HEK293 (cell line): ENCODE results near the gene AQP3.
"Not testable (repeated sequence)": the region's sequence is repeated elsewhere in the genome, so short reads cannot be mapped to it uniquely, and the experiment has no call there.

Source experiments
- SP2 ChIP-seq: fragments of 450-650 bp; formaldehyde crosslinking; IDR thresholded peaks from 2 replicates; pipeline ENCODE4 v1.5.1; 2016; ENCODE audit warnings: missing biosample characterization, missing genetic modification characterization
- ZNF132 ChIP-seq: fragments of 450-650 bp; formaldehyde crosslinking; IDR thresholded peaks from 2 replicates; pipeline ENCODE4 v1.5.1; 2017; ENCODE audit warnings: missing biosample characterization, missing genetic modification characterization, borderline replicate concordance
- ZNF221 ChIP-seq: fragments of 450-650 bp; formaldehyde crosslinking; IDR thresholded peaks from 2 replicates; pipeline ENCODE4 v1.5.1; 2017; ENCODE audit warnings: missing biosample characterization, missing genetic modification characterization, borderline replicate concordance
- ZNF274 ChIP-seq, 2 experiments: fragments of 200-500 bp in 1 of 2; fragments of 450-650 bp in 1 of 2; sonication (Bioruptor generic) in 1 of 2; formaldehyde crosslinking in 1 of 2; IDR thresholded peaks; 2 replicates each; pipeline versions ENCODE4 v1.5.1 to v1.6.1; 2014 to 2016; ENCODE audit warnings: borderline replicate concordance in 1 of 2, inconsistent platforms in 1 of 2, low read length in 1 of 2, missing biosample characterization in 1 of 2, missing genetic modification characterization in 1 of 2
- ZNF335 ChIP-seq: fragments of 450-650 bp; formaldehyde crosslinking; conservative IDR thresholded peaks from 2 replicates; pipeline ENCODE4 v1.5.1; 2016; ENCODE audit warnings: missing biosample characterization, missing genetic modification characterization
- ZNF707 ChIP-seq: fragments of 450-650 bp; formaldehyde crosslinking; IDR thresholded peaks from 2 replicates; pipeline ENCODE4 v1.5.1; 2016; ENCODE audit warnings: missing biosample characterization, missing genetic modification characterization
- ZNF76 ChIP-seq: fragments of 450-650 bp; formaldehyde crosslinking; IDR thresholded peaks from 2 replicates; pipeline ENCODE4; 2016; ENCODE audit warnings: low read depth, missing biosample characterization, missing genetic modification characterization, borderline replicate concordance
- ZNF776 ChIP-seq: fragments of 450-650 bp; formaldehyde crosslinking; IDR thresholded peaks from 2 replicates; pipeline ENCODE4 v1.5.0; 2017; ENCODE audit warnings: missing biosample characterization, missing genetic modification characterization, borderline replicate concordance
- TF ChIP-seq, protein P1 (sequence below): fragments of 450-650 bp; formaldehyde crosslinking; IDR thresholded peaks from 2 replicates; pipeline ENCODE4 v1.5.1; 2016; ENCODE audit warnings: missing biosample characterization, missing genetic modification characterization
- TF ChIP-seq, protein P2 (sequence below): fragments of 450-650 bp; formaldehyde crosslinking; IDR thresholded peaks from 2 replicates; pipeline ENCODE4 v1.5.1; 2016; ENCODE audit warnings: missing biosample characterization, missing genetic modification characterization, low read depth
- TF ChIP-seq, protein P3 (sequence below): fragments of 450-650 bp; formaldehyde crosslinking; IDR thresholded peaks from 2 replicates; pipeline ENCODE4 v1.5.1; 2016; ENCODE audit warnings: missing biosample characterization, missing genetic modification characterization
- TF ChIP-seq, protein P4 (sequence below): fragments of 450-650 bp; formaldehyde crosslinking; IDR thresholded peaks from 2 replicates; pipeline ENCODE4 v1.5.1; 2016; ENCODE audit warnings: missing biosample characterization, missing genetic modification characterization
- TF ChIP-seq, protein P5 (sequence below): fragments of 450-650 bp; formaldehyde crosslinking; IDR thresholded peaks from 2 replicates; pipeline ENCODE4 v1.5.1; 2016; ENCODE audit warnings: missing biosample characterization, missing genetic modification characterization
- TF ChIP-seq, protein P6 (sequence below): fragments of 450-650 bp; formaldehyde crosslinking; IDR thresholded peaks from 2 replicates; pipeline ENCODE4 v1.5.1; 2016; ENCODE audit warnings: missing biosample characterization, missing genetic modification characterization

DNA sequence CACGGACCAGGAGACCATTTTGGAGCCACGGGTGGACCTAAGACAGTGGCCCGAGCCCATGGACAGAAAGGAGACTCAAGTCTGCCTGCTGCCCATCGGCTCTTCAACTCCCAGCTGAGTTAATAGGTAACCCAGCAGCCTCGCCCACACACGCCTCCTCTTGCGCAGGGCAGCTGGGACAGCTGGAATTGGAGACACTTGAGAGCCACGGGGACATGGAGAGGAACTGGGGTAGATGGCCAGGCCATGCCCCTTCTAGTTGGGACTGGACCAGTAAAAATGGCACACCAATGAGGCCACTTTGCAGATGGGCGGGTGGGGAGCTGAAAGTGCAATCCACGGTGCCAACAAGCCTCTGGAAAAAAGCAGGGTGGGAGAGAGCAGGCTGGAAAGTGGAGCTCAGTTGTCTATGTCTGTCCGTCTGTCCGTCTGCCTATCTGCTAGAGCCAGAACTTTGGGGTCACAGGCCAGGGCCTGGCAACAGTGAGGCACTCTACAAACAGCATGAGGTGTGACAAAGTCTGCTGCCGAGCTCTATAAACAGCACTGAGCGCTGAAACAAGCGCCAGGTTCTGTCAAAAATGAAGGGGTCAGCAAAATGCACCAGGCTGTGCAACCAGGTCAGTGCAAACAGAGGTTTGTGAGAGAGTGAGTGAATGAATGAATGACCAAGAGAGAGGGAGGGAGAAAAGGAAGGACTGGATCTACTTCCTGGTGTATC lies 52.1 kb downstream of the AQP3 start:
- TF ChIP-seq ZNF76 (tag by site-specific recombination); ZNF221 (tag by site-specific recombination); SP2 (tag by site-specific recombination); ZNF776 (tag by site-specific recombination); ZNF707; ZNF335 (tag by site-specific recombination); ZNF274 (IDR thresholded peaks at IDR 0.05; ENCODE audit: low read length); ZNF274 (tag by site-specific recombination; IDR thresholded peaks at IDR 0.05; ENCODE audit: borderline replicate concordance); ZNF132: not testable (repeated sequence)
- TF ChIP-seq, protein P1, sequence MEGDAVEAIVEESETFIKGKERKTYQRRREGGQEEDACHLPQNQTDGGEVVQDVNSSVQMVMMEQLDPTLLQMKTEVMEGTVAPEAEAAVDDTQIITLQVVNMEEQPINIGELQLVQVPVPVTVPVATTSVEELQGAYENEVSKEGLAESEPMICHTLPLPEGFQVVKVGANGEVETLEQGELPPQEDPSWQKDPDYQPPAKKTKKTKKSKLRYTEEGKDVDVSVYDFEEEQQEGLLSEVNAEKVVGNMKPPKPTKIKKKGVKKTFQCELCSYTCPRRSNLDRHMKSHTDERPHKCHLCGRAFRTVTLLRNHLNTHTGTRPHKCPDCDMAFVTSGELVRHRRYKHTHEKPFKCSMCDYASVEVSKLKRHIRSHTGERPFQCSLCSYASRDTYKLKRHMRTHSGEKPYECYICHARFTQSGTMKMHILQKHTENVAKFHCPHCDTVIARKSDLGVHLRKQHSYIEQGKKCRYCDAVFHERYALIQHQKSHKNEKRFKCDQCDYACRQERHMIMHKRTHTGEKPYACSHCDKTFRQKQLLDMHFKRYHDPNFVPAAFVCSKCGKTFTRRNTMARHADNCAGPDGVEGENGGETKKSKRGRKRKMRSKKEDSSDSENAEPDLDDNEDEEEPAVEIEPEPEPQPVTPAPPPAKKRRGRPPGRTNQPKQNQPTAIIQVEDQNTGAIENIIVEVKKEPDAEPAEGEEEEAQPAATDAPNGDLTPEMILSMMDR: not testable (repeated sequence)
- TF ChIP-seq, protein P2, sequence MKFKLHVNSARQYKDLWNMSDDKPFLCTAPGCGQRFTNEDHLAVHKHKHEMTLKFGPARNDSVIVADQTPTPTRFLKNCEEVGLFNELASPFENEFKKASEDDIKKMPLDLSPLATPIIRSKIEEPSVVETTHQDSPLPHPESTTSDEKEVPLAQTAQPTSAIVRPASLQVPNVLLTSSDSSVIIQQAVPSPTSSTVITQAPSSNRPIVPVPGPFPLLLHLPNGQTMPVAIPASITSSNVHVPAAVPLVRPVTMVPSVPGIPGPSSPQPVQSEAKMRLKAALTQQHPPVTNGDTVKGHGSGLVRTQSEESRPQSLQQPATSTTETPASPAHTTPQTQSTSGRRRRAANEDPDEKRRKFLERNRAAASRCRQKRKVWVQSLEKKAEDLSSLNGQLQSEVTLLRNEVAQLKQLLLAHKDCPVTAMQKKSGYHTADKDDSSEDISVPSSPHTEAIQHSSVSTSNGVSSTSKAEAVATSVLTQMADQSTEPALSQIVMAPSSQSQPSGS: not testable (repeated sequence)
- TF ChIP-seq, protein P3, sequence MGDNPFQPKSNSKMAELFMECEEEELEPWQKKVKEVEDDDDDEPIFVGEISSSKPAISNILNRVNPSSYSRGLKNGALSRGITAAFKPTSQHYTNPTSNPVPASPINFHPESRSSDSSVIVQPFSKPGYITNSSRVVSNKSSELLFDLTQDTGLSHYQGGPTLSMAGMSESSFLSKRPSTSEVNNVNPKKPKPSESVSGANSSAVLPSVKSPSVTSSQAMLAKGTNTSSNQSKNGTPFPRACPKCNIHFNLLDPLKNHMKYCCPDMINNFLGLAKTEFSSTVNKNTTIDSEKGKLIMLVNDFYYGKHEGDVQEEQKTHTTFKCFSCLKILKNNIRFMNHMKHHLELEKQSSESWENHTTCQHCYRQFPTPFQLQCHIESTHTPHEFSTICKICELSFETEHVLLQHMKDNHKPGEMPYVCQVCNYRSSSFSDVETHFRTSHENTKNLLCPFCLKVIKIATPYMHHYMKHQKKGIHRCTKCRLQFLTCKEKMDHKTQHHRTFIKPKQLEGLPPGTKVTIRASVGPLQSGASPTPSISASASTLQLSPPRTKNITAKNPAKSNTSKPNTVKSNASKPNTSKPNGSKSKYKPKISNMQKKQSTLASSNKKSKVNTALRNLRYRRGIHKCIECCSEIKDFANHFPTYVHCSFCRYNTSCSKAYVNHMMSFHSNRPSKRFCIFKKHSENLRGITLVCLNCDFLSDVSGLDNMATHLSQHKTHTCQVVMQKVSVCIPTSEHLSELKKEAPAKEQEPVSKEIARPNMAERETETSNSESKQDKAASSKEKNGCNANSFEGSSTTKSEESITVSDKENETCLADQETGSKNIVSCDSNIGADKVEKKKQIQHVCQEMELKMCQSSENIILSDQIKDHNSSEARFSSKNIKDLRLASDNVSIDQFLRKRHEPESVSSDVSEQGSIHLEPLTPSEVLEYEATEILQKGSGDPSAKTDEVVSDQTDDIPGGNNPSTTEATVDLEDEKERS (tag by site-specific recombination): not testable (repeated sequence)
- TF ChIP-seq, protein P4, sequence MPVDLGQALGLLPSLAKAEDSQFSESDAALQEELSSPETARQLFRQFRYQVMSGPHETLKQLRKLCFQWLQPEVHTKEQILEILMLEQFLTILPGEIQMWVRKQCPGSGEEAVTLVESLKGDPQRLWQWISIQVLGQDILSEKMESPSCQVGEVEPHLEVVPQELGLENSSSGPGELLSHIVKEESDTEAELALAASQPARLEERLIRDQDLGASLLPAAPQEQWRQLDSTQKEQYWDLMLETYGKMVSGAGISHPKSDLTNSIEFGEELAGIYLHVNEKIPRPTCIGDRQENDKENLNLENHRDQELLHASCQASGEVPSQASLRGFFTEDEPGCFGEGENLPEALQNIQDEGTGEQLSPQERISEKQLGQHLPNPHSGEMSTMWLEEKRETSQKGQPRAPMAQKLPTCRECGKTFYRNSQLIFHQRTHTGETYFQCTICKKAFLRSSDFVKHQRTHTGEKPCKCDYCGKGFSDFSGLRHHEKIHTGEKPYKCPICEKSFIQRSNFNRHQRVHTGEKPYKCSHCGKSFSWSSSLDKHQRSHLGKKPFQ (tag by site-specific recombination): not testable (repeated sequence)
- TF ChIP-seq, protein P5, sequence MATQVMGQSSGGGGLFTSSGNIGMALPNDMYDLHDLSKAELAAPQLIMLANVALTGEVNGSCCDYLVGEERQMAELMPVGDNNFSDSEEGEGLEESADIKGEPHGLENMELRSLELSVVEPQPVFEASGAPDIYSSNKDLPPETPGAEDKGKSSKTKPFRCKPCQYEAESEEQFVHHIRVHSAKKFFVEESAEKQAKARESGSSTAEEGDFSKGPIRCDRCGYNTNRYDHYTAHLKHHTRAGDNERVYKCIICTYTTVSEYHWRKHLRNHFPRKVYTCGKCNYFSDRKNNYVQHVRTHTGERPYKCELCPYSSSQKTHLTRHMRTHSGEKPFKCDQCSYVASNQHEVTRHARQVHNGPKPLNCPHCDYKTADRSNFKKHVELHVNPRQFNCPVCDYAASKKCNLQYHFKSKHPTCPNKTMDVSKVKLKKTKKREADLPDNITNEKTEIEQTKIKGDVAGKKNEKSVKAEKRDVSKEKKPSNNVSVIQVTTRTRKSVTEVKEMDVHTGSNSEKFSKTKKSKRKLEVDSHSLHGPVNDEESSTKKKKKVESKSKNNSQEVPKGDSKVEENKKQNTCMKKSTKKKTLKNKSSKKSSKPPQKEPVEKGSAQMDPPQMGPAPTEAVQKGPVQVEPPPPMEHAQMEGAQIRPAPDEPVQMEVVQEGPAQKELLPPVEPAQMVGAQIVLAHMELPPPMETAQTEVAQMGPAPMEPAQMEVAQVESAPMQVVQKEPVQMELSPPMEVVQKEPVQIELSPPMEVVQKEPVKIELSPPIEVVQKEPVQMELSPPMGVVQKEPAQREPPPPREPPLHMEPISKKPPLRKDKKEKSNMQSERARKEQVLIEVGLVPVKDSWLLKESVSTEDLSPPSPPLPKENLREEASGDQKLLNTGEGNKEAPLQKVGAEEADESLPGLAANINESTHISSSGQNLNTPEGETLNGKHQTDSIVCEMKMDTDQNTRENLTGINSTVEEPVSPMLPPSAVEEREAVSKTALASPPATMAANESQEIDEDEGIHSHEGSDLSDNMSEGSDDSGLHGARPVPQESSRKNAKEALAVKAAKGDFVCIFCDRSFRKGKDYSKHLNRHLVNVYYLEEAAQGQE: not testable (repeated sequence)
- TF ChIP-seq, protein P6, sequence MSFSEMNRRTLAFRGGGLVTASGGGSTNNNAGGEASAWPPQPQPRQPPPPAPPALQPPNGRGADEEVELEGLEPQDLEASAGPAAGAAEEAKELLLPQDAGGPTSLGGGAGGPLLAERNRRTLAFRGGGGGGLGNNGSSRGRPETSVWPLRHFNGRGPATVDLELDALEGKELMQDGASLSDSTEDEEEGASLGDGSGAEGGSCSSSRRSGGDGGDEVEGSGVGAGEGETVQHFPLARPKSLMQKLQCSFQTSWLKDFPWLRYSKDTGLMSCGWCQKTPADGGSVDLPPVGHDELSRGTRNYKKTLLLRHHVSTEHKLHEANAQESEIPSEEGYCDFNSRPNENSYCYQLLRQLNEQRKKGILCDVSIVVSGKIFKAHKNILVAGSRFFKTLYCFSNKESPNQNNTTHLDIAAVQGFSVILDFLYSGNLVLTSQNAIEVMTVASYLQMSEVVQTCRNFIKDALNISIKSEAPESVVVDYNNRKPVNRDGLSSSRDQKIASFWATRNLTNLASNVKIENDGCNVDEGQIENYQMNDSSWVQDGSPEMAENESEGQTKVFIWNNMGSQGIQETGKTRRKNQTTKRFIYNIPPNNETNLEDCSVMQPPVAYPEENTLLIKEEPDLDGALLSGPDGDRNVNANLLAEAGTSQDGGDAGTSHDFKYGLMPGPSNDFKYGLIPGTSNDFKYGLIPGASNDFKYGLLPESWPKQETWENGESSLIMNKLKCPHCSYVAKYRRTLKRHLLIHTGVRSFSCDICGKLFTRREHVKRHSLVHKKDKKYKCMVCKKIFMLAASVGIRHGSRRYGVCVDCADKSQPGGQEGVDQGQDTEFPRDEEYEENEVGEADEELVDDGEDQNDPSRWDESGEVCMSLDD (tag by site-specific recombination): not testable (repeated sequence)
